SKM-1 treated with dmso at 0.1 percent for 144 hours (cell line): ENCODE results near the gene PPM1H.
"Not testable (repeated sequence)": the region's sequence is repeated elsewhere in the genome, so short reads cannot be mapped to it uniquely, and the experiment has no call there.

Experiments used
- DNase-seq: peaks from one replicate; lab custom pipeline; 2025; ENCODE audit not compliant: unreplicated experiment; lab: John Stamatoyannopoulos, UW

PPM1H gene

DNA sequence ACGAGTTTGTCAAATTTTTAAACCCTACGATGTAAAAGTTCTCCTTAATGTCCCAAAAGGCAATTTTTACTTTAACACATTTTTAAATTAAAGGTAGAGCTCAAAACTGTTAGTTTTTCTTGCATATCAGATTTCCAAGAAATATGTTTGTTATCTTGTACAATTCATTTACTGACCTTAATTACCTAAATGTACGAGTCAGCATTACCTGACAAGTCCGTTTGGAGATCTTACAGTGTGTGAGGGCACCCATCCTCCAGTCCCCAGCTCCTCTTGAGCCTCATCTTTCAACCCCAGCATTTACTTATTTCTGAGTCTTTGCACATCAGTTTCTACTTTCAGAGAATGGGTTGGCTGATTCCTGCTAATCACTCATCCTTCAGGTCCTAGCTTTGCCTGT, 23.7 kb downstream of the PPM1H start:
- no peak for DNase-seq

- DNase-seq, result no peak
These were observed 24.3 kb downstream of the PPM1H start for GRCh38 chr12:62910549-62911169.

DNA sequence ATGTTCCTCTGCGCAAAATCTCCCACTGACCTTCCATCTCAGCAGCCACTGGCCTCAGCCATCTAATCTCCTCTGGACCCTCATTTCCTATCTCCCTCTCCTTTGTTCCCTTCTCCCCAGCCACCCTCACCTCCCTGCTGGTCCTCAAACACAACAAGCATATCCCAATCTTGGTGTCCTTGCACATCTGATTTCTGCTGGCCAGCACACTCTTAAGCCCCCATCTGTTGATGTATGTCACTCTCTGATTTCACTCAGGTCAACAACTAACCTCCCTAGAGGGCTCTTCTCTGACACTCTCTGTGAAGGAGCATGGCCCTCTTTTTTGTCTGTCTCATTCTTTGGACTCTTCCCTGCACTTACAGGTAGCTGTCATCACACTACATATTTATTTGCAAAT, 25.6 kb downstream of the PPM1H start:
- no peak for DNase-seq

GRCh38 chr12:62908674-62909073, 26.3 kb downstream of the PPM1H start:
- DNase-seq, result no peak

GRCh38 chr12:62907561-62907960, 27.4 kb downstream of the PPM1H start:
- no peak for DNase-seq

DNA sequence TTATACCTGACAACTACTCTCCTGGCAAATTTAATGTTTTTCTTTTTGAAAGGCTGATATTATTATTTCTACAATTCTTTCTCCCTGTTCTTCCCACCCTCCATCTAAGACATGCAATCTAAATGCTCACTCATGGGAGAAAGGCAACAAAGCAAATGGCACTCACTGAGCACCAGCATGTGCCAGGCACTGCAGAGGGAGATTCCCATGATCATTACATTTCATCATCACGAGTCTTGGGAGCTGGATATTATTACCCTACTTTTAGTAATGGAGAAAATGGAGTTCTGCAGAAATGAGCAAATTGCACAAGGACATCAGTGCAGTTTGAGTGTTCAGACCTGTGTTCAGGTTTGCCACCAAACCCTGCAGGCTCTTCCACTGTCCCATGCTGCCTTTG, 27.9 kb downstream of the PPM1H start:
- DNase-seq, result no peak

GRCh38 chr12:62903151-62903550, 31.8 kb downstream of the PPM1H start:
- DNase-seq, result no peak

DNA sequence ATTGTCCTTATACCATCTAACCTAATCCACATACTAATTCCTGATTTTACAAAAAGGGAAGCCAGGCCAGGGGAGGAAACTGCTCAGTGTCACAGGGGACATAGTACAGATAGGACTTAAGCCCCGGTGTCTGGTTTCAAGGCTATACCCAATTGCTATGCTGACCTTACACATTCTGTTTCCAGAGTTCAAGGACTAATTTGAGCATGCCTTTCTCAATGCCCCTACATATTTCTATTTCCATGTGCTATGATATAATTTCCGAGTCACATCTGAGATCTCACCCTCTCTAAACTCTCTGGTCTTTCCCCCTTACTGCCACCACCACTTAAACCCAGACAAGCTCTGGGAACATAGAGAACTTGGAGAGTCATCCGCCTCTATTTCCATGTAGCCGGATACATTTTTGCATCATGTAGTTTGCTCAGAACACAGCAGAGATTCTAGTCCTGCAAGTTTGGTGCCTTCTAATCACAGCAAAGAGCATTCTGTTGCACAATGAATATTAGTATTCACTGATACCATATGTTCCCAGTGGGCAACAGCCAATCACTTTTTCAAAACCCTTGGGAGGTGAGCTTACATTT, 34.2 kb downstream of the PPM1H start:
- DNase-seq, result no peak

- no peak for DNase-seq
These were observed 35.2 kb downstream of the PPM1H start for GRCh38 chr12:62899568-62900390.

- DNase-seq, result no peak
These were observed 36.4 kb downstream of the PPM1H start for GRCh38 chr12:62898526-62898925.

GRCh38 chr12:62895351-62895877, 39.5 kb downstream of the PPM1H start:
- DNase-seq, result no peak

GRCh38 chr12:62893276-62893675, 41.7 kb downstream of the PPM1H start:
- DNase-seq, result no peak

DNA sequence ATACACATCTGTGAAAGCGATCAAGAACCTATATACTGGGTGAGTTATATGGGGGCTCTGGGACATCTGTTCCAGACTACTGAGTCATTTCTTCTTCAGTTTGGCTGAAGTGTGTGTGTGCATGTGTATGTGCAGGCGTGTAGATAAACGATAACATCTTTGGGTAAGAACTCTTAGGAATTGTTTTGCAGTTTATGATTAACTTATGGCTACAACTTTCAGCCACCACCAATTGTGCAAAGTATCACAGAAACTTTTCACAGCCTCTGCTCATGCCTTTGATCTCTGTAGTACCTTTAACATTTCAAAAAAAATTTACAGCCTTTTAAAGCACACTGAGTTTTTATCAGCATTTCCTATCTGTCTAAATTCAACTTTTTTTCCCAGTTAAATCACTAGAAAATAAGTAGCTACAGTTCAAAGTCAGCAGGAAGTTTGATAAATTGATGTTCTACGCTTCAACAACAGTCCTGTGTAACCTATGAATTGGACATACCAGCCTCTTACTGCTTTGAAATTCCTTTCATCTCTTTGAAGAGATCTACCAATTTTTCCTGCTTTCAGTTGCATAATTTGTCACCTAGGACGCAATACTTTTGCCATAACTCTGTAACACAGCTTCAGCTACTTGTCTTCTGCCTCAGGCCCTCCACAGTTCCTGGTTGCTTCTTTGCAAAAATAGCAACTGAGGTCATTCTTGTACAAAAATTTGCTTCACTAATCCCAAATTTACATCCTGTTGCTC, 43.0 kb downstream of the PPM1H start:
- no peak for DNase-seq

DNA sequence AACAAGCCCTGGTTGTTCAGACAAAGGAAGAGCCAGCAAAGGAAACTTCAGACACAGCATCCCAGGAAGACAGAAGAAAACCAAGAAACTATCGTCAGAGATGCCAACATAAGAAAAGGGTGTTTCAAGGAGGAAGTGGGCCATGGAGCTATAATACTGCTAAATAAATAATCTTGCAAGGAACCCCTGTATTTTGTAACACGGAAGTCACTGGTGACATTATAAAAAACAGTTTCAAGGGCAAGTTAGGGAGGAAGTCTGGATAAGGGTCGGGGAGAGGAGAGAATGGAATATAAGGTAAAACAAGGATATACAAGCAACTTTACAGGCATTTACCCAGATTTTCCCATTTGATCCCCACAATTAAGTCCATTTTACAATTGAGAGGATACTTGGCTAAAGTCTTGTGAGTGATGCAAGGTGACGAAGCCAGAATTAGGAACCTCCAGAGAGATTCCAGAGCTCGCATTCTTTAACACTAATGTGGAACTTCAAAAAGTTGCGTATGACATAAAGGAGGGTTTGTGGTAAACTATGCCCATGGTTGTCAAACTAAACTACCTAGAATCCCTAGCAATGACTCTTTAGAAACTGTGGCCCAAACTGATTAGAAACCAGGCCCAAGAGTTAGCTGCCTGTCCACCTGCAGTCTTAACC, 46.4 kb downstream of the PPM1H start:
- DNase-seq, result no peak

GRCh38 chr12:62886796-62887195, 48.2 kb downstream of the PPM1H start:
- no peak for DNase-seq

DNA sequence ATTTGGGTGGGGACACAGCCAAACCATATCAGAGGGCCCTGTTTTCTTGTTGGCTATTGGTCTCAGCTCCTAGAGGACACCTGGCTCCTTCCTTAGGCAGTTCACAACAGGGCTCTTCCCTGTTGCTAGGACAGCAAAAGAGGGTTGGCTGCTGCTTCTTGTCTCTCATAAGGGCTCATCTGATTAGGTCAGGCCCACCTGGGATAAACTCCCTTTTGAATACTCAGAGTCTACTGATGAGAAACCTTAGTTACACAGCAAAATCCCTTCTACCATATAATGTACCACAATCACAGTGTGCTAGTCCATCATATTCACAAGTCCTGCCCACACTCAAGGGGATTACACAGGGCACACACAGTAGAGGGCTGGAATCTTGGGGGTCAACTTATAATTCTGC, 49.7 kb downstream of the PPM1H start:
- DNase-seq, result no peak

GRCh38 chr12:62884832-62885231, 50.1 kb downstream of the PPM1H start:
- DNase-seq, result not testable (repeated sequence)

DNA sequence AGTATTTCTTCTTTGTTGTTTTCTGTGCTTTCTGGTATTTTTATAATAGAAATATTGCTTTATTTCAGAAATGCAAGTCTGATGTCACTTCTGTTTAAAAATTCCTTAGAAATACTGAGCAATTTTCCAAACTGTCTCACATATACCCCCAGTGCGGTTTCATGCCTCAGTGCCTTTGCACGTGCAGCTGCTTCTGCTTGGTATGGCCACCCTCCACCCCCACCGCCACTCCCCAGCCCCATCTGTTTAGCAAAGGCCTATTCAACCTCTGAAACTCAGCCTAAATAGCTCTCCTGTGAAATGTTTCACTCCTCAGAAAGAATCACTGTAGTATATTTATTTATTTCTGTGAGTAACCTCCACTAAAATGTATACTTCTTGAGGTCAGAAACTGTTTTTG, 52.3 kb downstream of the PPM1H start:
- DNase-seq, result no peak

DNA sequence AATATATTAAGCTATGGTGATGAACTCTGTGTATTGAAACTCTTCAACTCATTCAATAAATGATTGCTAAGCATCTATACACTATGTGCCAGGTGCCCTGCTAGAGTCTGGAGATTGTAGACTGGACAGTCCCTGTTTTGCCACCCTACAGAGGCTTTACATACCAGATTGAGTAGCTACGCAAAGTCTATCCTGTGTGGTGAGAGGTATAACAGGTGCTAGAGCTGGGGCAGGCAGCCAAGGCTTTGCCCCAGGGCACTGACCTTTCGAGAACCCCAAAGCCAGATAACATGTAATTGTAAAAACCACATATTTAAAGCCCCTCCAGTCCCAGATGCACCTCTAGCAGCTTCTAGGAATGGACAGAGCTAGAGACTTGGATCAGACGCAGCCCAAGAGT, 52.8 kb downstream of the PPM1H start:
- no peak for DNase-seq

DNA sequence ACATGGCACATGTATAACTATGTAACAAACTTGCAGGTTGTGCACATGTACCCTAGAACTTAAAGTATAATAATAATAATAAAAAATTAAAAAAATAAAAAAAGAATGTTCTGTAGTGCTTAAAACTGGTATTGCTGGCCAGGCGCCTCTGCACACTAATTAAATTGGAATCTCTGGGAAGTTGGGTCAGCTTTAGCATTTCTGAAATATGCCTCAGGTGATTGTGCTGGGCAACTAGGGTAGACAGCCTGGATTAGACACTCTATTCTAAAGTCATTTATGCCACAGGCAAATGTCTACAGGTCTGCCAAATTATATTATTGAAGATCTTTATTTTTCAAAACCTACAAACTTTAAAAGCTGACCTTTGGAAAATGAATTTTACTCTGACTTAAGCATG, 55.3 kb downstream of the PPM1H start:
- DNase-seq, result no peak

- not testable (repeated sequence) for DNase-seq
These were observed 55.7 kb downstream of the PPM1H start for GRCh38 chr12:62879228-62879627.
